WI38 (cell line): Measurements from ENCODE around the gene SLC16A8.

Source experiments
- H3K4me3 ChIP-seq: 2 replicates; pipeline ENCODE4 v1.5.1; 2011; ENCODE audit warnings: low read depth, mild to moderate bottlenecking, control low read depth, low read length
- CTCF ChIP-seq: IDR thresholded peaks from 2 replicates; pipeline ENCODE4 v1.5.1; 2012; ENCODE audit warnings: low read depth, mild to moderate bottlenecking, control low read depth, low read length

SLC16A8 gene

GRCh38 chr22:38106814-38107578 is 23.0 kb upstream of the SLC16A8 start:
- TF ChIP-seq CTCF, result no peak
- H3K4me3 ChIP-seq, result no peak overlapping the region

GRCh38 chr22:38104084-38104483 is 20.1 kb upstream of the SLC16A8 start:
- H3K4me3 ChIP-seq, result no peak overlapping the region
- TF ChIP-seq CTCF, result no peak

- no peak overlapping the region for H3K4me3 ChIP-seq
- TF ChIP-seq CTCF, result no peak
Measured at GRCh38 chr22:38103641-38104040, 19.7 kb upstream of the SLC16A8 start.

GRCh38 chr22:38098410-38099249 is 14.6 kb upstream of the SLC16A8 start:
- no peak for TF ChIP-seq CTCF
- no peak overlapping the region for H3K4me3 ChIP-seq

- H3K4me3 ChIP-seq, result no peak overlapping the region
Measured at GRCh38 chr22:38097557-38098409, 13.8 kb upstream of the SLC16A8 start.

GRCh38 chr22:38097058-38097457 is 13.1 kb upstream of the SLC16A8 start:
- H3K4me3 ChIP-seq, result no peak overlapping the region
- TF ChIP-seq CTCF, result no peak

More at GRCh38 chr22:38097557-38098409, 13.8 kb upstream of the SLC16A8 start:
- peak; percentile 47 for TF ChIP-seq CTCF
